K562 treated with DMSO at 1 percent for 48 hours (cell line): ENCODE results near the gene MCEMP1. TPM values are rescaled to one million over a fixed set of nuclear protein-coding genes. Genes with fewer than 3 reads are reported as not detected.

ENCODE experiments used
- total RNA-seq: library from RNA; unstranded; fragments of 300-600 nt; gene quantifications from 2 replicates; pipeline ENCODE4 v1.2.3, GENCODE V29; 2022; ENCODE audit warnings: low replicate concordance; ENCODE audit errors: extremely low read depth

Gene MCEMP1
- total RNA-seq = not detected in 2 replicates

DNA sequence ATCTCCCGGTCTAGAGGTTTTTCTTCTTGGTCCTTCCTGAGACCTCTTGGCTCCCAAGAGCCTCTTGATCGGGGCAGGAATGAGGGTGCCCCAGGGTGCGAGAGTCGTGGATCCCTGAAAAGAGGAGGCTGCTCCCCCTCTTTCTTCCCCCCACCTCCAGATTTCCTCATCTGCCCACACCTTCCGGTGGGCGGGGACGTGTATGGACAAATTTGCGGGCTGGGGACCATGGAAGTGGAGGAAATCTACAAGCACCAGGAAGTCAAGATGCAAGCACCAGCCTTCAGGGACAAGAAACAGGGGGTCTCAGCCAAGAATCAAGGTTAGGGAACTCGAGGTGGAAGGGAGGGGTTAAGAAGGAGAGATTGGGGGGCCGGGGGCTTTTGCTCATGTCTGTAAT, at the start of gene MCEMP1:
Gene MCEMP1 (plus strand): TSS at position 237 of the 400 bp plus-strand sequence. CDS start 31 bp downstream, at position 268.

GRCh38 chr19:7629347-7630054, 47.4 kb upstream of the MCEMP1 start, which contains the start of the genes PET100 and XAB2:
Gene PET100, plus strand, starts transcription at chr19:7629793. Its CDS starts 41 bp downstream, at chr19:7629834.
Gene XAB2, minus strand, starts transcription at chr19:7629545. Its CDS starts 18 bp downstream, at chr19:7629527.

DNA sequence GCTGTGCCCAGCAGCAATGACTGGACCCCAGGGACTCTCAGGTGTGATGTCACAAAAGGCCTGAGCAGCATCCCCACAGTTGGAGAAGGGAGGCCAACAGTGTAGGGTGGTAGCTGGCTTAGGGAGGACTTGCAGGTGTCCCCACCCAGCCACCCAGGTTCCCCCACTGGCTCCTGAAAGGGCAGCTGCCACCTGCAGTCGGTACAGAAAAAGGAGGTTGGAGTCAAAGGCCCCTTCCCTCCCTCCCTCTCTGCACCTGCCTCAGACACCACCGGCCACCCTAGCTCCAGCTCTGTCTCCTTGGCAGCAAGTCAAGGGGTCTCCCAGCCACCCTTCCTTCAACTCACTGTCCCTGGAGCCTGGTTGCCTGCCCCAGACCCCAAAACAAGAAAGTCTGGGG, 43.2 kb upstream of the MCEMP1 start, which contains the start of gene PCP2:
Gene PCP2 (minus strand): TSS at position 22 of the 400 bp plus-strand sequence. CDS start 262 bp downstream, outside the sequence.

GRCh38 chr19:7636691-7637373, 40.1 kb upstream of the MCEMP1 start, which contains the start of gene STXBP2:
Gene STXBP2, plus strand, starts transcription at chr19:7637110. Its CDS starts 40 bp downstream, at chr19:7637150.

GRCh38 chr19:7668842-7669241, 8.0 kb upstream of the MCEMP1 start, which contains the start of gene RETN:
Gene RETN, plus strand, starts transcription at chr19:7669049. Its CDS starts 278 bp downstream, at chr19:7669327.

GRCh38 chr19:7680606-7681339, 3.9 kb downstream of the MCEMP1 start, which contains the start of gene TRAPPC5:
Gene TRAPPC5, plus strand, starts transcription at chr19:7680833. Its CDS starts 1,421 bp downstream, at chr19:7682254.

DNA sequence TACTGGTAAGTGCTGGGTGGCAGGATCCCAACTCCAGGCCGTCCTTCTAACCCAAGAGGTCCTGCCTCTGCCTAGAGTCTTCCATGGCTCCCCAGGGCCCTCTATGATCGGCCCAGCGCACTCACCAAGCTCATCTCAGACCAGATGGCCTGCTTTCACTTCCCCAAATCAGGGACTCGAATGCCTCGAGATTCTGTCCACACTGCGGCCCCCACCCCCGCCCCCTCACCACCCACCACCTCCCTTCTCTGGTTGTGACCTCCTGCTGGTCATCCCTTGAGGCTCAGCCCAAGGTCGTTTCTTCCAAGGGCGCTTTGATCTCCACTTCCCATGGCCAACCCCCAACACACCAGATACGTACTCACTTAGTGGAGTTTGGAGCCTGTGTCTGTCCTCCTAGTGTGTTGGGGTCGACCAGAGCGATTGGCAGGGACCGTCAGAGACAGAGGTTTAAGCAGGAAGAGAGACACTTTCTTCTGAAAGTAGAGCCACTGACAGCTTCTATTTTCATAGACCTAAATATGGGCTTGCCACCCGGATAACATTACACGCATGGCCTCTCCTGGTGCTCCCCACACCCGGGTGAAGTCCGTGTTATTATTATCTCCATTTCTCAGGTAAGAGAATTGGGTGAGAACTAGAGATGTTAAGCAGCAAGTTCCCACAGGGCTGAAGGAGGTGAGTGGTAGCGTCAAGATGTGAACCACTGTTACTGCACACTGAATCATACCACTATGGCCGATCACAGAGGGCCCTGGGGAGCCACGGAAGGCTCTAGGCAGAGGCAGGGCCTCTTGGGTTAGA, 25.0 kb downstream of the MCEMP1 start, which contains the start of gene FCER2:
Gene FCER2 (minus strand): TSS at position 478 of the 804 bp plus-strand sequence. CDS start 2,371 bp downstream, outside the sequence.

Other genes starting within 250 kb of the MCEMP1 start
- not detected in 2 replicates for gene PEX11G, start 188.1 kb upstream of the MCEMP1 start, total RNA-seq
- not detected in 2 replicates for gene ZNF358, start 161.0 kb upstream of the MCEMP1 start, total RNA-seq
- gene MCOLN1, start 154.5 kb upstream of the MCEMP1 start, total RNA-seq = not detected in 2 replicates
- not detected in 2 replicates for gene PNPLA6, start 141.4 kb upstream of the MCEMP1 start, total RNA-seq
- gene CAMSAP3, start 81.2 kb upstream of the MCEMP1 start, total RNA-seq = not detected in 2 replicates
- not detected in 2 replicates for gene XAB2, start 47.5 kb upstream of the MCEMP1 start, total RNA-seq
- not detected in 2 replicates for gene PET100, start 47.3 kb upstream of the MCEMP1 start, total RNA-seq
- gene PCP2, start 43.4 kb upstream of the MCEMP1 start, total RNA-seq = not detected in 2 replicates
- gene STXBP2, start 40.0 kb upstream of the MCEMP1 start, total RNA-seq = not detected in 2 replicates
- gene RETN, start 8.0 kb upstream of the MCEMP1 start, total RNA-seq = not detected in 2 replicates
- gene TRAPPC5, start 3.7 kb downstream of the MCEMP1 start, total RNA-seq = not detected in 2 replicates
- gene FCER2, start 25.0 kb downstream of the MCEMP1 start, total RNA-seq = not detected in 2 replicates
- gene CLEC4G, start 55.0 kb downstream of the MCEMP1 start, total RNA-seq = not detected in 2 replicates
- gene CD209, start 70.4 kb downstream of the MCEMP1 start, total RNA-seq = not detected in 2 replicates
- not detected in 2 replicates for gene CLEC4M, start 86.2 kb downstream of the MCEMP1 start, total RNA-seq
- gene EVI5L, start 153.1 kb downstream of the MCEMP1 start, total RNA-seq = not detected in 2 replicates
- not detected in 2 replicates for gene PRR36, start 197.3 kb downstream of the MCEMP1 start, total RNA-seq
- not detected in 2 replicates for gene LRRC8E, start 211.4 kb downstream of the MCEMP1 start, total RNA-seq
- not detected in 2 replicates for gene MAP2K7, start 226.8 kb downstream of the MCEMP1 start, total RNA-seq
- not detected in 2 replicates for gene TGFBR3L, start 237.7 kb downstream of the MCEMP1 start, total RNA-seq
- not detected in 2 replicates for gene SNAPC2, start 243.2 kb downstream of the MCEMP1 start, total RNA-seq
- gene CTXN1, start 249.0 kb downstream of the MCEMP1 start, total RNA-seq = not detected in 2 replicates